ENCODE results near the gene DLG2.

DNA sequence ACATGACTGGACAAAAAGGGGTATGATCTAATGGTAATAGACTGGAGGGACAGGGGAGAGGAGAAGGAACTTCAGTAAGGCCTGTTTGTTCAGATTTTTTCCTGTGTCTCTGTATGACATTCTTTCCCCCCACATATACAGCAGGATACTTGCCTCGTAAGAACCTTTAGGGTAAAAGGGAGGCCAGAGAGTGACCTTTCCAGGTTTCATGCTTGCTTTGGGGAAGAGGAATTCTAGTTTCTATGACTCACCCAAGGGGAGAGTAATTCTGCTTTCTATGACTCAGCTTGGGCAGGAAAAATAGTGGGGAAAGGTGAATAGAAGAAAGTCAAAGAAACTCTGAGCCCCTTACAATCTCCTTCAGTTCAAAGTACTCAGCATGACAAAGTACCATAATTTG is 457.0 kb downstream of the DLG2 start:
- TF ChIP-seq RAD21 (IDR thresholded peaks at IDR 0.05; ENCODE audit: low read depth) (no peak), CEBPB (IDR thresholded peaks at IDR 0.05) (no peak)
